NCI-H774 (cell line): Measurements from ENCODE around the gene GDI2.
"Not testable (repeated sequence)": the region's sequence is repeated elsewhere in the genome, so short reads cannot be mapped to it uniquely, and the experiment has no call there.

Experiments used
- DNase-seq: peaks from one replicate; lab custom pipeline; 2025; lab: John Stamatoyannopoulos, UW

The GDI2 gene

DNA sequence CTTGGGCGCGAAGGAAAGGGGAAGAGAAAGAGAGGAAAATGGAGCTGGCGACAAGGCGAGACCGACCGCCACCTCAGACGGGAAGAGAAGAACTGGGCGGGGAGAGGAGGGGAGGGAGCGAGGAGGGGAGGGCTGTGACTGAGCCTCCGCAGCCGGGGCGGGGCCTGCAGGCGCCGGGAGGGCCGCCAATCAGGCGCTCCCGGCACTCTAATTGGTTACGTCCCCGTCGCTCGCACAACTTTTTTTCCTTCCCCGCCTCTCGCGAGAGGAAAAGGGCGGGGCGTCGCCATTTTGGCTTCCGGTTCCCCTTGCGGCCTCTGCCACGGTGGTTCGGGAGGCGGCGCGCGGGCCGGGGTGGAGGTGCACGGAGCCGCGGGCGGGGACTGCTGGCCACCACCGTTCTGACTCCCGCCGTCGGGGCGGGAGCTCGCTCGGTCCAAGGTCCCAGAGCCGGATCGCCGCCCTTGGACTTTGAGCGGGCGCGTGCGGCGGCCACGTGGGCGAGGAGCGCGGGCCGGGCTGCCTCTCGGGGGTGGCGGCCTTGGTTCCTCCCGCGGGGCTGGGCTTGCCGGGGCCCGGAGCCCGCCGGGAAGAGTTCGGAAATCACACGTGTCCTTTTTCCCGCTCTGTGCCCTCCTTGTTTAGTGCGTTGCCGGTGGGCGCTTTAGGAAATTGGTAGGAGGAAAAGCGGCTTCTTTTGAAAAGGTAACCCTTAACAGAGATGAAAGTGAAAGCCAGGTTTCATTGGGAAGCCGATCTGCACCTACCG lies at the start of gene GDI2:
TSS of gene GDI2 (minus strand) at position 94 of the 769 bp plus-strand sequence. CDS start 176 bp downstream, outside the sequence.
- peak; percentile 95 for DNase-seq

DNA sequence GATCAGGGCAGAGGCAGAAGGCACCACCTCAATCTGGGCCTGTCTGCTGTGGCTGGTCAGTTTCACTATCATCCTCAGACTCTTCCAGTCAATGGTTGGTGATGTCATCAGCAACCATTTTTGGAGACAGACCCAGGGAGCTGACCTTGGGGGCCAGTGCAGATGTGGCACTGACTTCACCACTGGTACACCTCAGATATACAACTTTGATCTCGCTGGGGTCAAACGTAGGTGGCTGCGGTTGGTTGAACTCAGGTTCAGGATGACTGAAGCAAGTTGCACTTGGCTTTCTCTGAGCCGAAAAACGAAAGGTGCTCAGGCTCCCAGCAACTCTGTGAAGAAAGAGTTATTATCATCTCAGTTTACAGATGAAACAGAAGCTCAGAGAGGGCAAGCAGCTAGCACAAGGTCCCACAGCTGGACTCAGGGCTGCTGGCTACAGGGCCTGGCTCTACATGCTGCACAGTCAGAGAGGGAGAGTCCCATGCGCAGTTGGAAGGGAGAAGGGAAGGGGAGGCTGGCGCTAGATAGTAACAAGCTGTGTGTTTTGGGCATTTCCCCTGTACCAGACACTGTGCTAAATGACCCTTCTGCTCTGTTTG lies 49.2 kb upstream of the GDI2 start:
- DNase-seq: no peak

GRCh38 chr10:5860066-5860465 lies 46.8 kb upstream of the GDI2 start:
- no peak for DNase-seq

GRCh38 chr10:5858811-5859210 lies 45.6 kb upstream of the GDI2 start:
- DNase-seq: no peak

DNA sequence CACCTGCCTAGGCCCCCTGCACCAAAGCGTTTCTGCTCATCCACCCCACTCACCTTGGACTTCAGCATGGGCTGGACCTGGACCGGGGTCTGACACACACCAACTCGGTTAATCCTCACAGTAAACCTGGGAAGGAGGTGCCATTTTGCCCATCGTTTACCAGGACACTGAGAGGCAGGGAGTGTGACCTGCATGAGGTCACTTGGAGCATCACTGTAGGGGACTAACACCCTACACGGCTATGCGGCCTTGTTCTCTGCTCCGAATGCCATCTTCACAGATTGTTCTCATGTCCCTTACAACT lies 43.4 kb upstream of the GDI2 start:
- DNase-seq: no peak

- no peak for DNase-seq
These were observed 42.9 kb upstream of the GDI2 start for GRCh38 chr10:5855979-5856700.

DNA sequence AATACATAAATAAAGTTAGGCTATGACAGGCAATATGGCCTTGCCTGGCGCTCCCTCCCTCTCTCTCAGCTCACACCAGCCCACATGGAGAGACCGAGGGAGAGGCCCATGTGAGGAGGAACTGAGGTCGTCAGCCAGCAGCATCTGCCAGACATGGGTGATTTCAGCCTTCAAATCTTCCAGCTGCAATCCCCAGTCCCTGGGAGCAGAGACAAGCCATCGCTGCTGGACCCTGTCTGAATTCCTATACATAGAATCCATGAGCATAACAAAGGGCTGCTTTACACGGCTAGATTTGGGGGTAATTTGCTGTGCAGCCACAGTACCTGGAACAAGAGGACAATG lies 40.9 kb upstream of the GDI2 start:
- DNase-seq: no peak

DNA sequence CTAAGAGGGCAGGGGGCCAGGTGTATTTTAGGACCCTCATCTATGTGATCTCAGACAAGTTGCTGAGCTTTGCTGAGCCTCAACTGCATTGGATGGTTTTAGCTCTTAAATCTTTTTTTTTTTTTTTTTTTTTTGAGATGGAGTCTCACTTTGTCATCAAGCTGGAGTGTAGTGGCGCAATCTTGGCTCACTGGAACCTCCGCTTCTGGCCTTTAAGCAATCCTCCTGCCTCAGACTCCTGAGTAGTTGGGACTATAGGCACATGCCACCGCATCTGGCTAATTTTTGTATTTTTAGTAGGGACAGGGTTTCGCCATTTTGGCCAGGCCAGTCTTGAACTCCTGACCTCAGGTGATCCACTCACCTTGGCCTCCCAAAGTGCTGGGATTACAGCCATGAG lies 33.4 kb upstream of the GDI2 start:
- not testable (repeated sequence) for DNase-seq

- no peak for DNase-seq
These were observed 31.3 kb upstream of the GDI2 start for GRCh38 chr10:5844345-5845055.

DNA sequence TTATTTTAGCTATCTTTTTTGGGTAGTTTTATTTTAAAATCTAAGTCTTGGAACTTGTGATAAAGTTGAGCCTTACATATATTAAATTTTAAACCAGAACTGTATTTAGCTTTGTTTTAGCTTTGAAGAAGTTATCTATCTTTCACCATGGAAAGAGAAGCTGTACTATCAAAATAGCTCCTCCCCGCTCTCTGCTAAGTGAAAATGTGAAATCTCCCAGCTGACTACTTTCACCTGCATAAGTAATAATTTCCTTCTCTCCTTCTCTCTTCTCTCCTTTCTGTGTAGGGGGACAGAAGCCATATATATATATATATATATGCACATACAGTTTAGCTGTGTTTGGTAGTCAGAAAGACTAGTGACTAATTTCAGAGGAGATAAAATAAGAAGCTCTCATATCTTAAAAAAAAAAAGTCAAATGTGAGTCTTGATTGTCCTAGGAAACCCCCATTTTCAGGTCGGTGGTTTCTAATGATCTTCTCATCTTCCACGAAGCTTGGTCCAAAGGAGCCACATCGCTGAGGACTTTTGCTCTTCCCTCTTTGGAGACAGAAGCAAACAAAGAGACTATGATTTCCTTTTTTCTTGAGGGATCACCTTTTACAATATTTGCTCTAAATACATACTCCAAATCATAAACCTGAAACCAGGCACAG lies 30.6 kb upstream of the GDI2 start:
- no peak for DNase-seq

- no peak for DNase-seq
These were observed 28.7 kb upstream of the GDI2 start for GRCh38 chr10:5841965-5842364.

DNA sequence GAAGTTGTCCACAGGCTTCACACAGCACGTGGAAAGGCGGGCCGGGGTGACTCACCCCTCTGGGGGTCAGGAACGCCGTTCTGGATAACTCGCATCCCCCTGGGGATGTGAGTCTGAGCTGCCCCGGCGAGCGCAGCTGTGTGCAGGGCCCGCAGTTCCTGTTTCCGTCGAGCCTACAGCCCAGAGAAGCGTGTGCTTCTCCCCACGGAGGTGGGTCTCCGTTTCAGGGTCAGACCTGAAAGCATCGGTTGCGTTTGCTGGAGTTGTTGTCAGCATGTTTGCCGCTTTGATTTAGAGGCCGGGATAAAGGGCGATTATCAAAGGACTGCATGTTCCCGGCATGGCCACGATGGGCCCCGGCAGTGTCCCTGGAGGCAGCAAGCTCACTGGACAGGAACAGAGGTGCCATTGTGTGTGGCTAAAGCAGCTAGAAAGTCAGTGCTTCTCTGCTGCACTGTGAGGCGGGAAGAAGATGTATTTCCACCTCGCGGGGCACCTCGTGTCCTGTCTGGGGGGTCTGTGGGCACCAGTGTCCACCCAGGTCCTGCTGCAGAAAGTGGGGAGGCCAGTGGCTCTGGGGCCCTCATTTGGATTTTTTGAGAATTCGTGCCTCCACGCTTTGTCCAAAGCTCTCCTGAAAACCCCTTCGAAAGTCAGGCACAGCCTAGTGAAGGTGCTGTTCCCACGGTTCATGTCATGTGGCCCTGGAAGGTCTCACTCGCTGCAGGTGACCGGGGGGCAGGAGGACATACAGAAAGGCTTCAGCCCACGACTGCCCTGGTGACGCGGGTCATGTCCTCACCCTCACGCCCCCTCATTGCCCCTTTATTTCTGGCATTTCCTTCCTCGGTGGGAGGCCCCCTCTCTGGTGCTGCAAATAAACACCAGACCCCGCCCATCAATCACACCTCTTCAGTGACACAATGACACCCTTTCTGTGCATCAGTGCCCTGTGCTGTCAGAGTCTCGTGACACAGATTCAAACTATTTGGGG lies 27.4 kb upstream of the GDI2 start:
- no peak for DNase-seq

DNA sequence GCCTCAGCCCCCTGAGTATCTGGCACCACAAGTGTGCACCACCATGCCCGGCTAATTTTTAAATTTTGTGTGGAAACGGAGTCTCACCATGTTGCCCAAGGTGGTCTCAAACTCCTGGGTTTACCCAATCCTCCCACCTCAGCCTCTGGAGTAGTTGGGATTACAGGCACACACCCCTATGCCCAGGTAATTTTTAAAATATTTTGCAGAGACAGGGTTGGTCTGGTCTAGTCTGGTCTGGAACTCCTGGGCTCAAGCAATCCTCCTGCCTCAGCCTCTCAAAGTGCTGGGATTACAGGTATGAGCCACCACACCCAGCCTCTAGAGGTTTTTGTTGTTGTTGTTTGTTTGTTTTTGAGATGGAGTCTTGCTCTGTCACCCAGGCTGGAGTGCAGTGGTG lies 22.9 kb upstream of the GDI2 start:
- not testable (repeated sequence) for DNase-seq

DNA sequence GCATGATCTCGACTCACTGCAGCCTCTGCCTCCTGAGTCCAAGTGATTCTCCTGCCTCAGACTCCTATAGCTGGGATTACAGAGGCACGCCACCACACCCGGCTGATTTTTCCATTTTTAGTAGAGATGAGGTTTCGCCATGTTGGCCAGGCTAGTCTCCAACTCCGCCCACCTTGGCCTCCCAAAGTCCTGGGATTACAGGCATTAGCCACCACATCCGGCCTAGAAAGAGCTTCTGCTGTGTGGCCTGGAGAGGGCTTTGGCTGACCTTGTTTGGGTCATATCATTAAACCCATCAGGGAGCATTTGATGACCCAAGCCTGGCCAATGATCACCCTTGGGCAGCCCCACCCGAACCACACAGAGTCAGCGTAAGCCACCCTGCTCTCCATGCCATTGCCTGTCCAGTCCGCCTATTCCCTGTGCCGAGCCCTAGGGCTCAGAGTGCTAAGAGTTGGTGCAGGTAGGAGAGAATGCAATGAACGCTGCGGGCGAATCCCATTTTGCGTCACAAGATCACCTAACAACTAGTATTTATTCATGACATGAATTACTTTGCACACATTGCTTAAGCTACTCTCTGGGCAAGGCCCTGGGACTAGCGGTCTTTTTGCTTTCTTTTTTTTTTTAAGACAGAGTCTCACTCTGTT lies 22.3 kb upstream of the GDI2 start:
- DNase-seq: no peak

DNA sequence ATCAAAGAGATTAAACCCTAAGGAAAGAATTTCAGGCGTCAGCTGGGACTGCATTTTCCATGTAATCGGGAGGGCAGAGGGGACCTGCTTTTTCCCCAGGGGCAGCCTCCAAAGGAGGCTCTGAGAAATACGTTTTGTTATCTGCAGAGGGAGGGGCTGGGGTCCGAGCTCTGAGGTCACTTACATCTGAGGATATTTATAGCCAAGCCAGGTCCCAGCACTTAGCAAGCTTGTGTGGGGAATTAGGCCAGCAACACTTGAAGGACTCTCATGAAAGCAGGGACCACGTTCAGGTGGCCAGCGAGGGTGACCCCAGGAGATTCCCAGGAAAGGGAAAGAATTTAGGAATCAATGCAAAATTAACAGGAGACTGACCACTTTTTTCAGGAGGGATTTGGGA lies 20.6 kb upstream of the GDI2 start:
- no peak for DNase-seq

DNA sequence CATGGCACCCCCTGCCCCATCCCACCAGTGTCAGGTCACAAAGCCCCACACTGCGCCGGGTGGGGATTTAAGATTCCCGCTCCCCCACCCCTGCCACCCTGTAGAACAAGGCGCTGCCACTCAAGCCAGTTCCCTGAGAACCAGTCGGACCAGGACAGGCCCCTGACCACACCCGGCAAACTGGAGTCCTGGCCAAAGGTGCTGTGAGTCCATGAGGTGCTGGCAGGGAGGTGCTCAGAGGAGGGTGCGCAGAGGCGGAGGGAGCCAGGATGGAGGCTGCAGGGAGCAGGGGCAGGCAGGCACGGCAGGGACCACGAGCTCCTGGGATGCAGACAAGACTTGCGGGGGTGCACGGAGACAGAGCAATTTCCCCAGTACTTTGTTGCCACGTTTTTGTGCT lies 19.7 kb upstream of the GDI2 start:
- no peak for DNase-seq

- no peak for DNase-seq
These were observed 18.2 kb upstream of the GDI2 start for GRCh38 chr10:5831446-5831782.

GRCh38 chr10:5830629-5831445 lies 17.6 kb upstream of the GDI2 start:
- no peak for DNase-seq

GRCh38 chr10:5829267-5829666 lies 16.0 kb upstream of the GDI2 start:
- DNase-seq: no peak

- DNase-seq: no peak
These were observed 15.5 kb upstream of the GDI2 start for GRCh38 chr10:5828725-5829124.
